ENCODE measurements around the gene NKAIN4.

Gene NKAIN4

GRCh38 chr20:63287697-63288580 is 33.7 kb upstream of the NKAIN4 start:
- no peak for DNase-seq

- DNase-seq = no peak
These were observed 32.8 kb upstream of the NKAIN4 start for GRCh38 chr20:63286781-63287696.

- DNase-seq = no peak
These were observed 31.7 kb upstream of the NKAIN4 start for GRCh38 chr20:63285636-63286615.

- DNase-seq = no peak
These were observed 30.8 kb upstream of the NKAIN4 start for GRCh38 chr20:63284981-63285524.

- no peak for DNase-seq
These were observed 30.3 kb upstream of the NKAIN4 start for GRCh38 chr20:63284544-63284949.

GRCh38 chr20:63284083-63284440 is 29.8 kb upstream of the NKAIN4 start:
- no peak for DNase-seq

- DNase-seq = no peak
These were observed 29.3 kb upstream of the NKAIN4 start for GRCh38 chr20:63283397-63284082.

GRCh38 chr20:63282946-63283345 is 28.7 kb upstream of the NKAIN4 start:
- DNase-seq = no peak

GRCh38 chr20:63281742-63282665 is 27.7 kb upstream of the NKAIN4 start:
- DNase-seq = no peak

- no peak for DNase-seq
These were observed 26.8 kb upstream of the NKAIN4 start for GRCh38 chr20:63280929-63281545.

- no peak for DNase-seq
These were observed 26.1 kb upstream of the NKAIN4 start for GRCh38 chr20:63280371-63280770.

GRCh38 chr20:63279931-63280330 is 25.7 kb upstream of the NKAIN4 start:
- no peak for DNase-seq

GRCh38 chr20:63278661-63279060 is 24.4 kb upstream of the NKAIN4 start:
- DNase-seq = no peak

GRCh38 chr20:63277466-63278272 is 23.4 kb upstream of the NKAIN4 start:
- no peak for DNase-seq

GRCh38 chr20:63276956-63277355 is 22.7 kb upstream of the NKAIN4 start:
- DNase-seq = no peak

GRCh38 chr20:63275825-63276224 is 21.6 kb upstream of the NKAIN4 start:
- DNase-seq = no peak

GRCh38 chr20:63274381-63275228 is 20.3 kb upstream of the NKAIN4 start:
- DNase-seq = no peak

All from activated CD4-positive, alpha-beta T cell treated with anti-CD3 and anti-CD28 coated beads for 4 hours (primary cell).